Stomach (tissue), 9 donors: ENCODE results near the gene TEX2. TPM values are rescaled to one million over a fixed set of nuclear protein-coding genes. Genes with fewer than 3 reads are reported as not detected.
"Not testable (repeated sequence)": the region's sequence is repeated elsewhere in the genome, so short reads cannot be mapped to it uniquely, and the experiment has no call there.

ENCODE experiments used
- DNase-seq, 2 donors: peaks; one replicate each; pipeline versions ENCODE4 v3.0.0 to v3.0.0-alpha.2; 2013 to 2019
- H3K27ac ChIP-seq, 5 donors: fragments of 200-600 bp in 4 of 5; sonication (generic) in 4 of 5; one replicate each; pipeline ENCODE4 v1.5.1; 2013 to 2019; ENCODE audit warnings: mild to moderate bottlenecking in 1 of 5, moderate library complexity in 1 of 5
- H3K27me3 ChIP-seq, 3 donors: fragments of 200-600 bp; sonication (generic); one replicate each; pipeline ENCODE4 v1.5.1; 2017 to 2019; ENCODE audit warnings: mixed run types in 1 of 3
- H3K36me3 ChIP-seq, 4 donors: fragments of 200-600 bp; sonication (generic); 1 replicate in 3 of 4; 2 replicates in 1 of 4; pipeline ENCODE4 v1.5.1; 2016 to 2019
- H3K4me1 ChIP-seq, 4 donors: fragments of 200-600 bp; sonication (generic); one replicate each; pipeline ENCODE4 v1.5.1; 2016 to 2019
- H3K4me3 ChIP-seq, 4 donors: fragments of 200-600 bp; sonication (generic) in 3 of 4; one replicate each; pipeline ENCODE4 v1.5.1; 2016 to 2019; ENCODE audit warnings: mild to moderate bottlenecking in 1 of 4
- H3K9me3 ChIP-seq, 4 donors: fragments of 200-600 bp; sonication (generic); one replicate each; pipeline ENCODE4 v1.5.1; 2016 to 2019
- EP300 ChIP-seq: sonication (generic); formaldehyde crosslinking; IDR thresholded peaks from one replicate; pipeline ENCODE4 v1.6.1; 2017; ENCODE audit warnings: antibody characterized with exemption
- POLR2A ChIP-seq, 4 donors: fragments of 450-650 bp; IDR thresholded peaks; one replicate each; pipeline ENCODE4 v1.6.1; 2016; ENCODE audit warnings: antibody characterized with exemption in 4 of 4, control low read depth in 2 of 4, mild to moderate bottlenecking in 1 of 4, moderate library complexity in 1 of 4
- POLR2AphosphoS5 ChIP-seq, 3 donors: sonication (generic); formaldehyde crosslinking; IDR thresholded peaks; one replicate each; pipeline ENCODE4 v1.6.1; 2016; ENCODE audit warnings: antibody characterized with exemption in 3 of 3
- WGBS, 5 donors: extraction: QIAGEN DNeasy Blood & Tissue Kit in 3 of 5; methylation state at CpG; one replicate each; pipeline versions ENCODE4 v1.1.5 to v1.1.7; 2013 to 2018; 5-methylcytosine and 5-hydroxymethylcytosine counted together
- intact Hi-C: fragments of 100-400 bp; cut with DNase I; formaldehyde crosslinking; loops from one replicate; pipeline ENCODE4 v1.15.1; 2023; ENCODE audit warnings: low total_unique reads
- polyA plus RNA-seq, 3 donors: library from polyadenylated mRNA; stranded (reverse); fragments of 200-250 nt; gene quantifications; one replicate each; pipeline ENCODE4 v1.2.3, GENCODE V29; 2013
- total RNA-seq, 5 donors: library from RNA; depleted of rRNA; stranded (reverse); fragments of >200 nt; gene quantifications; one replicate each; pipeline versions ENCODE4 v1.1.0 to v1.2.3, GENCODE V29; 2014 to 2016
- TF ChIP-seq, protein P1 (sequence below), 7 experiments: fragments of 450-650 bp in 4 of 7; fragments of 200-600 bp in 3 of 7; sonication (generic) in 3 of 7; IDR thresholded peaks; one replicate each; pipeline ENCODE4 v1.5.1; 2016 to 2019; ENCODE audit warnings: antibody characterized with exemption in 7 of 7, control low read depth in 2 of 7, mild to moderate bottlenecking in 1 of 7
- donor health status: healthy with polysubstance abuse.
- donor health status: Bipolar disorder and iron deficiency.
- donor health status: healthy.

Gene TEX2
- total and polyA plus RNA-seq, 8 donors = 5.8 to 50.6 (median 26.1) TPM

DNA sequence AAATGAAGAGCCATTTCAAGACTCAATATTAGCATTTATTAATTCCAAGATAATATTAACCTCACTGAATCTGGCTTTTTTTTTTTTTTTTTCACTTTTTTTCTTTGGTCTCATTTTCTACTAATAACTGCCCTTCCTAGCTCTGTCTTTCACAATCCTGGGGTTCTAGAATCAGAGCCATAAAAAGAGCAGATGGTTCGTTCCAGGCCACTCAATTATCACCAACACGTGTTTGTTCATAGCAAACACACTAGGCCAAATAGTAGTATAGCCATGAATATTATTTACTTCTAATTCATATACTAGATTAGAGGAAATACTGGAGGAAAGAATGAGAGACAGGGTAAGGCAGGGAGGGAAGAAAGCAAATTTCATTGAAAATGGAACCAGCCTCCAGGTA is 39.8 kb downstream of the TEX2 start:
- Histone ChIP-seq H3K9me3 (no peaks in the 10 kb centered on the region), H3K27ac (no peak overlapping the region), H3K4me1 (peaks cover 10 to 58% (median 35%) of the 10 kb centered on the region in 4 donors), H3K36me3 (no peaks in the 10 kb centered on the region), H3K4me3 (no peak overlapping the region), H3K27me3 (no peaks in the 10 kb centered on the region)
- intact Hi-C loops = no loop called here
- 32 to 65% (median 47%) methylated on average over 2 of the region's 2 CpGs for WGBS, 5 donors
- TF ChIP-seq POLR2AphosphoS5 (IDR thresholded peaks at IDR 0.05) = peak in 1 of 3 donors; percentile 34
- TF ChIP-seq POLR2A (IDR thresholded peaks at IDR 0.05) = no peak
- no peak for DNase-seq

DNA sequence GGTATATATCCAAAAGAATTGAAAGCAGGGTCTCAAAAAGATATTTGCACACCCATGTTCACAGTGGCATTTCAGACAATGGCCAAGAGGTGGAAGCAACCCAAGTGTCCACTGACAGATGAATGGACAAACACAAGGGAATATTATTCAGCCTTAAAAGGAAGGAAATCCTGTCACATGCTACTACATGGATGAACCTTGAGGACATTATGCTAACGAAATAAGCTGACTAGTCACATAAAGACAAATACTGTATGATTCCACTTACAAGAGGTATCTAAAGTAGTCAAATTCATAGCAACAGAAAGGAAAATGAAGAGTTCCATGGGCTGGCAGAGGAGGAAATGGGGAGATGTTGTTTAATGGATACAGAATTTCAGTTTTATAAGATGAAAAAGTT is 41.4 kb downstream of the TEX2 start:
- intact Hi-C loops = no loop called here

DNA sequence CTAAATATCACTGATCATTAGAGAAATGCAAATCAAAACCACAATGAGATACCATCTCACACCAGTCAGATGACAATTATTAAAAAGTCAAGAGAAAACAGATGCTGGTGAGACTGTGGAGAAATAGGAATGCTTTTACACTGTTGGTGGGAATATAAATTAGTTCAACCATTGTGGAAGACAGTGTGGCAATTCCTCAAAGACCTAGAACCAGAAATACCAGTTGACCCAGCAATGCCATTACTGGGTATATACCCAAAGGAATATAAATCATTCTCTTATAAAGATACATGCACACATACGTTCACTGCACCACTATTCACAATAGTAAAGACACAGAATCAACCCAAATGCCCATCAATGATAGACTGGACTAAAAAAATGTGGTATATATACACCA is 42.5 kb downstream of the TEX2 start:
- WGBS, 5 donors = 75 to 83% (median 81%) methylated on average over 1 of the region's 1 CpG

More for the DNA sequence above, 41.4 kb downstream of the TEX2 start:
- no peak overlapping the region for H3K27ac ChIP-seq
- no peaks in the 10 kb centered on the region for H3K27me3 ChIP-seq
- no peak for TF ChIP-seq POLR2AphosphoS5 (IDR thresholded peaks at IDR 0.05)
- 71 to 93% (median 80%) methylated on average over 1 of the region's 1 CpG for WGBS, 5 donors
- DNase-seq = no peak
- H3K4me1 ChIP-seq = peaks cover 25 to 70% (median 45%) of the 10 kb centered on the region in 4 donors
- H3K36me3 ChIP-seq = no peaks in the 10 kb centered on the region
- no peaks in the 10 kb centered on the region for H3K9me3 ChIP-seq
- no peak overlapping the region for H3K4me3 ChIP-seq

DNA sequence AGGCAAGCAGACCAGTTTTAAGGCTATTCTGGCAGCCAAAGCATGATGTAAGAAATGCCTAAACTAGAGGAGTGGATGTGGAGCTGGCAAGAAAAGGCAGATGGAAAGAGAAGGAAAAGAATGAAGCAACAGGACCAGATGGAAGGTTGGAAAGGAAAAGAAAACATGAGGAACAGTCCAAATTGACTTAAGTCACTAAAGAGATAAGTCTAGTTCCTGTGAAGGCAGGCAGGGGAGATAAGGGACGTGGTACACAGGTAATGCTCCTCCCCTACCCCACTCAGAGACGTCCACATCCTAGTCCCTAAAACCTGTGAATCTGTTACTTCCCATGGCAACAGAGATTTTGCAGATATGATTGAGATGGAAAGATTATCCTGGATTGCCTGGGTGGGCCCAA is 43.5 kb downstream of the TEX2 start:
- no peak for TF ChIP-seq EP300
- no peak for TF ChIP-seq POLR2A (IDR thresholded peaks at IDR 0.05)
- TF ChIP-seq POLR2AphosphoS5 (IDR thresholded peaks at IDR 0.05) = no peak
- TF ChIP-seq, protein P1, sequence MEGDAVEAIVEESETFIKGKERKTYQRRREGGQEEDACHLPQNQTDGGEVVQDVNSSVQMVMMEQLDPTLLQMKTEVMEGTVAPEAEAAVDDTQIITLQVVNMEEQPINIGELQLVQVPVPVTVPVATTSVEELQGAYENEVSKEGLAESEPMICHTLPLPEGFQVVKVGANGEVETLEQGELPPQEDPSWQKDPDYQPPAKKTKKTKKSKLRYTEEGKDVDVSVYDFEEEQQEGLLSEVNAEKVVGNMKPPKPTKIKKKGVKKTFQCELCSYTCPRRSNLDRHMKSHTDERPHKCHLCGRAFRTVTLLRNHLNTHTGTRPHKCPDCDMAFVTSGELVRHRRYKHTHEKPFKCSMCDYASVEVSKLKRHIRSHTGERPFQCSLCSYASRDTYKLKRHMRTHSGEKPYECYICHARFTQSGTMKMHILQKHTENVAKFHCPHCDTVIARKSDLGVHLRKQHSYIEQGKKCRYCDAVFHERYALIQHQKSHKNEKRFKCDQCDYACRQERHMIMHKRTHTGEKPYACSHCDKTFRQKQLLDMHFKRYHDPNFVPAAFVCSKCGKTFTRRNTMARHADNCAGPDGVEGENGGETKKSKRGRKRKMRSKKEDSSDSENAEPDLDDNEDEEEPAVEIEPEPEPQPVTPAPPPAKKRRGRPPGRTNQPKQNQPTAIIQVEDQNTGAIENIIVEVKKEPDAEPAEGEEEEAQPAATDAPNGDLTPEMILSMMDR (IDR thresholded peaks at IDR 0.05) = no peak
- H3K27me3 ChIP-seq = no peaks in the 10 kb centered on the region
- no peak overlapping the region for H3K4me3 ChIP-seq
- intact Hi-C loops = no loop called here
- H3K4me1 ChIP-seq = peaks cover 37 to 80% (median 52%) of the 10 kb centered on the region in 4 donors
- no peak overlapping the region for H3K27ac ChIP-seq
- DNase-seq = no peak
- no peaks in the 10 kb centered on the region for H3K36me3 ChIP-seq
- 22 to 60% (median 41%) methylated on average over 2 of the region's 2 CpGs for WGBS, 5 donors
- no peaks in the 10 kb centered on the region for H3K9me3 ChIP-seq

More for the DNA sequence above, 42.5 kb downstream of the TEX2 start:
- H3K27ac ChIP-seq, H3K4me3 ChIP-seq, DNase-seq, H3K9me3 ChIP-seq, H3K27me3 ChIP-seq, intact Hi-C loops, H3K36me3 ChIP-seq: not testable (repeated sequence)
- H3K4me1 ChIP-seq = peaks cover 34 to 80% (median 55%) of the 10 kb centered on the region in 4 donors

DNA sequence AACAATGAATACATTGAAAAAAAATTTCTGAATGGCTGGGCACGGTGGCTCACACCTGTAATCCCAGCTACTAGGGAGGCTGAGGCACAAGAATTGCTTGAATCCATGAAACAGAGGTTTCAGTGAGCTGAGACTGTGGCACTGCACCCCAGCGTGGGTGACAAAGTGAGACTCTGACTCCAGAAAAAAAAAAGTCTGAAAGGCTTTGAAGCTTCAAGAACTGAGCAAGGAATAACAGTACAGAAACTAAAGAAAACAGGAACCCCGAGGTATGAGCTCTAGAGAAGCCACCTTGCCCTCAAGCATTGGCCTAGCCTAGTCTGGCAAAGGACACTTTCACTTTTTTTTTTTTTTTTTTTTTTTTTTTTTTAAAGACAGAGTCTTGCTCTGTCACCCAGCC is 45.0 kb downstream of the TEX2 start:
- TF ChIP-seq POLR2A (IDR thresholded peaks at IDR 0.05) = no peak
- TF ChIP-seq, protein P1 (IDR thresholded peaks at IDR 0.05) = no peak
- TF ChIP-seq POLR2AphosphoS5 (IDR thresholded peaks at IDR 0.05) = no peak
- TF ChIP-seq EP300 = no peak
- peaks cover 4 to 11% (median 10%) of the 10 kb centered on the region in 4 donors for H3K36me3 ChIP-seq
- no peak for DNase-seq
- H3K27me3 ChIP-seq = no peaks in the 10 kb centered on the region
- intact Hi-C loops = no loop called here
- no peak overlapping the region for H3K4me3 ChIP-seq
- 59 to 77% (median 71%) methylated on average over 3 of the region's 3 CpGs for WGBS, 5 donors
- H3K4me1 ChIP-seq = peaks cover 26 to 66% (median 44%) of the 10 kb centered on the region in 4 donors
- no peaks in the 10 kb centered on the region for H3K9me3 ChIP-seq
- peak overlapping the region in 1 of 5 donors; percentile 3 for H3K27ac ChIP-seq

DNA sequence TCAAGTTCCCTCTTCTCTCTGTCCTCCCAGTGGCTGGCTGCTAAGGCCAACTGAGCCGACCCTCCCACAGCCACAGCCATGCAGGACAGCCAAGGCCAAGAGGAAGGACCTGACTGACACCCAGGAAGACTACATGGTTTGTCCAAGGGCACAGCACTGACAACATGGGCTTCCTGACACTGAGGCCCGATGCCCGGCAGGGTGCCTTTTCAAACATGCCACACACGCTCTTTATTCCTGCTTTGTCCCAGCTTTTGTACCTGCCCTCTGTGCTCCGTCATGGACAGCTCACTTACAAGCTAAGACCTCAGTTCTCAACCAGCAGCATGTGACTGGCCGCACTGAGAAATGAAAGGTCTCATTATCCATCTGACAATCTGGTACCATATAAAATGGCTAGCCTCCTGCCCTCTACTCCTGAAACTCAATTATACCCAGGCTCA is 45.8 kb downstream of the TEX2 start:
- H3K27me3 ChIP-seq = no peaks in the 10 kb centered on the region
- DNase-seq = no peak
- WGBS, 5 donors = 75 to 85% (median 80%) methylated on average over 6 of the region's 6 CpGs
- H3K4me3 ChIP-seq = no peak overlapping the region
- intact Hi-C loops = no loop called here
- TF ChIP-seq, protein P1 (IDR thresholded peaks at IDR 0.05) = no peak
- TF ChIP-seq POLR2A (IDR thresholded peaks at IDR 0.05) = no peak
- TF ChIP-seq EP300 = no peak
- TF ChIP-seq POLR2AphosphoS5 (IDR thresholded peaks at IDR 0.05) = no peak
- H3K4me1 ChIP-seq = peaks cover 26 to 64% (median 41%) of the 10 kb centered on the region in 4 donors
- peaks cover 8 to 19% (median 18%) of the 10 kb centered on the region in 4 donors for H3K36me3 ChIP-seq
- no peaks in the 10 kb centered on the region for H3K9me3 ChIP-seq
- H3K27ac ChIP-seq = peak overlapping the region; percentile 1 to 74 (median 62)
